ENCODE data around the gene PDE4D.

- TF ChIP-seq POLR2A (IDR thresholded peaks at IDR 0.05) (no peak), CTCF (IDR thresholded peaks at IDR 0.05) (no peak)
These were observed 606.2 kb downstream of the PDE4D start for GRCh38 chr5:59287361-59287760.

Measured in tibial nerve (tissue), 3 donors.